Brain pericyte (primary cell): ENCODE results near the gene HDAC9.

Source experiments
- DNase-seq: peaks from one replicate; pipeline ENCODE4 v3.0.0-alpha.2; 2012; ENCODE audit warnings: low read depth, low spot score

The HDAC9 gene

GRCh38 chr7:18835001-18835690, 339.6 kb downstream of the HDAC9 start:
- DNase-seq: no peak

- no peak for DNase-seq
These were observed 348.4 kb downstream of the HDAC9 start for GRCh38 chr7:18843979-18844378.

- DNase-seq: no peak
These were observed 349.2 kb downstream of the HDAC9 start for GRCh38 chr7:18844735-18845134.

- no peak for DNase-seq
These were observed 350.2 kb downstream of the HDAC9 start for GRCh38 chr7:18845700-18846099.

GRCh38 chr7:18846765-18847215, 351.2 kb downstream of the HDAC9 start:
- DNase-seq: no peak

- DNase-seq: no peak
These were observed 353.6 kb downstream of the HDAC9 start for GRCh38 chr7:18849130-18849529.

GRCh38 chr7:18855796-18856195, 360.2 kb downstream of the HDAC9 start:
- peak; percentile 79 for DNase-seq

- DNase-seq: no peak
These were observed 362.7 kb downstream of the HDAC9 start for GRCh38 chr7:18858232-18858631.

- DNase-seq: no peak
These were observed 363.8 kb downstream of the HDAC9 start for GRCh38 chr7:18859318-18859717.

- no peak for DNase-seq
These were observed 364.7 kb downstream of the HDAC9 start for GRCh38 chr7:18860221-18860620.

GRCh38 chr7:18861514-18862118, 366.1 kb downstream of the HDAC9 start:
- DNase-seq: no peak

- DNase-seq: no peak
These were observed 369.4 kb downstream of the HDAC9 start for GRCh38 chr7:18864967-18865366.

- peak; percentile 97 for DNase-seq
These were observed 370.9 kb downstream of the HDAC9 start for GRCh38 chr7:18866359-18867036.

GRCh38 chr7:18872344-18872743, 376.8 kb downstream of the HDAC9 start:
- DNase-seq: no peak

GRCh38 chr7:18873734-18874336, 378.3 kb downstream of the HDAC9 start:
- no peak for DNase-seq

GRCh38 chr7:18874880-18875279, 379.3 kb downstream of the HDAC9 start:
- DNase-seq: no peak

GRCh38 chr7:18877874-18878273, 382.3 kb downstream of the HDAC9 start:
- DNase-seq: no peak

GRCh38 chr7:18886832-18887231, 391.3 kb downstream of the HDAC9 start:
- DNase-seq: no peak

GRCh38 chr7:18889436-18889835, 393.9 kb downstream of the HDAC9 start:
- DNase-seq: no peak

GRCh38 chr7:18890134-18890533, 394.6 kb downstream of the HDAC9 start:
- no peak for DNase-seq

- no peak for DNase-seq
These were observed 395.5 kb downstream of the HDAC9 start for GRCh38 chr7:18890885-18891621.

GRCh38 chr7:18893156-18893555, 397.6 kb downstream of the HDAC9 start:
- no peak for DNase-seq
